Activated CD8-positive, alpha-beta T cell treated with anti-CD3 and anti-CD28 coated beads, Interleukin-2, amount 10 ng/mL, durations not matched to agents 7 days and 5 days (primary cell): Measurements from ENCODE around the gene CFAP52. TPM values are rescaled to one million over a fixed set of nuclear protein-coding genes. Genes with fewer than 3 reads are reported as not detected.
"Not testable (repeated sequence)": the region's sequence is repeated elsewhere in the genome, so short reads cannot be mapped to it uniquely, and the experiment has no call there.

Experiments
- ATAC-seq: fragments of 150-1000 bp; cut with Tn5 transposase; one replicate; pipeline ENCODE4 v1.10.0; 2021; ENCODE audit warnings: moderate library complexity
- CTCF ChIA-PET: fragments of 350-600 bp; sonication (Branson Sonifier 250); formaldehyde crosslinking; loops from one replicate; lab custom pipeline; 2021; ENCODE audit warnings: antibody characterized with exemption; lab: Charles Lee
- POLR2A ChIA-PET: fragments of 350-600 bp; sonication (Branson Sonifier 250); formaldehyde crosslinking; loops from one replicate; lab custom pipeline; 2021; ENCODE audit warnings: antibody characterized with exemption; lab: Charles Lee
- DNase-seq: peaks from one replicate; pipeline ENCODE4 v3.0.0-alpha.2; 2020
- H3K27ac Mint-ChIP-seq: one replicate; pipeline ENCODE4 v1.8.0; 2021; ENCODE audit warnings: mild to moderate bottlenecking, mixed read lengths
- H3K27me3 Mint-ChIP-seq: one replicate; pipeline ENCODE4 v1.8.0; 2021; ENCODE audit warnings: low read depth, mixed read lengths
- H3K36me3 Mint-ChIP-seq: one replicate; pipeline ENCODE4 v1.8.0; 2021; ENCODE audit warnings: low read depth, mixed read lengths
- H3K4me1 Mint-ChIP-seq: one replicate; pipeline ENCODE4 v1.8.0; 2021; ENCODE audit warnings: low read depth, mixed read lengths
- H3K4me3 Mint-ChIP-seq: one replicate; pipeline ENCODE4 v1.8.0; 2021; ENCODE audit warnings: mild to moderate bottlenecking, mixed read lengths
- H3K9me3 Mint-ChIP-seq: one replicate; pipeline ENCODE4 v1.8.0; 2022; ENCODE audit warnings: mixed read lengths; ENCODE audit not compliant: insufficient read depth
- total RNA-seq, 2 experiments: library from RNA; stranded (reverse); gene quantifications; one replicate each; pipeline ENCODE4 v1.2.3, GENCODE V29; 2021

The CFAP52 gene
- total RNA-seq, 2 experiments from 2014 or later, result not detected

- ChIA-PET POLR2A (no interaction called here), CTCF (no interaction called here)
- Mint-ChIP-seq H3K4me1 (no peaks in the 10 kb centered on the region), H3K9me3 (no peaks in the 10 kb centered on the region), H3K27ac (no peak overlapping the region), H3K4me3 (no peak overlapping the region), H3K36me3 (no peaks in the 10 kb centered on the region), H3K27me3 (no peaks in the 10 kb centered on the region)
- no peak for DNase-seq
- ATAC-seq, result no peak
Observed at GRCh38 chr17:9658593-9659211, 82.3 kb downstream of the CFAP52 start.

- Mint-ChIP-seq H3K27ac (no peak overlapping the region), H3K9me3 (no peaks in the 10 kb centered on the region), H3K27me3 (no peaks in the 10 kb centered on the region), H3K4me3 (no peak overlapping the region), H3K4me1 (peaks cover 6% of the 10 kb centered on the region), H3K36me3 (no peaks in the 10 kb centered on the region)
- no peak for ATAC-seq
- POLR2A ChIA-PET, result no interaction called here
- DNase-seq, result no peak
- CTCF ChIA-PET, result no interaction called here
Observed at GRCh38 chr17:9661027-9661426, 84.6 kb downstream of the CFAP52 start.

- H3K27me3 Mint-ChIP-seq, H3K27ac Mint-ChIP-seq, CTCF ChIA-PET, DNase-seq, ATAC-seq, H3K36me3 Mint-ChIP-seq, H3K9me3 Mint-ChIP-seq, POLR2A ChIA-PET, H3K4me3 Mint-ChIP-seq: not testable (repeated sequence)
- H3K4me1 Mint-ChIP-seq, result peaks cover 23% of the 10 kb centered on the region
Observed at GRCh38 chr17:9663511-9663910, 87.1 kb downstream of the CFAP52 start.

GRCh38 chr17:9666461-9667050 lies 90.1 kb downstream of the CFAP52 start:
- H3K4me3 Mint-ChIP-seq, result no peak overlapping the region
- H3K9me3 Mint-ChIP-seq, result no peaks in the 10 kb centered on the region
- peaks cover 14% of the 10 kb centered on the region for H3K27me3 Mint-ChIP-seq
- DNase-seq (peak; percentile 52), ATAC-seq (peak; percentile 79)
- peak overlapping the region; percentile 47 for H3K27ac Mint-ChIP-seq
- ChIA-PET CTCF (interaction anchor here (1.5 kb wide), 1 partner anchor 90 kb away, joined by 5 read pairs; the partner anchor contains the start of gene CFAP52), POLR2A (no interaction called here)
- no peaks in the 10 kb centered on the region for H3K36me3 Mint-ChIP-seq
- peaks cover 29% of the 10 kb centered on the region for H3K4me1 Mint-ChIP-seq

GRCh38 chr17:9668517-9668916 lies 92.1 kb downstream of the CFAP52 start:
- no peaks in the 10 kb centered on the region for H3K36me3 Mint-ChIP-seq
- ChIA-PET CTCF (no interaction called here), POLR2A (no interaction called here)
- H3K27ac Mint-ChIP-seq, result no peak overlapping the region
- peaks cover 29% of the 10 kb centered on the region for H3K4me1 Mint-ChIP-seq
- no peak for DNase-seq
- no peak for ATAC-seq
- H3K9me3 Mint-ChIP-seq, result no peaks in the 10 kb centered on the region
- H3K4me3 Mint-ChIP-seq, result no peak overlapping the region
- peaks cover 14% of the 10 kb centered on the region for H3K27me3 Mint-ChIP-seq

- DNase-seq (no peak), ATAC-seq (no peak)
- H3K27ac Mint-ChIP-seq, result no peak overlapping the region
- ChIA-PET CTCF (no interaction called here), POLR2A (no interaction called here)
- H3K4me1 Mint-ChIP-seq, result peaks cover 29% of the 10 kb centered on the region
- no peaks in the 10 kb centered on the region for H3K9me3 Mint-ChIP-seq
- H3K4me3 Mint-ChIP-seq, result no peak overlapping the region
- no peaks in the 10 kb centered on the region for H3K36me3 Mint-ChIP-seq
- H3K27me3 Mint-ChIP-seq, result peaks cover 17% of the 10 kb centered on the region
Observed at GRCh38 chr17:9669551-9670008, 93.1 kb downstream of the CFAP52 start.

GRCh38 chr17:9670596-9670995 lies 94.2 kb downstream of the CFAP52 start:
- peaks cover 27% of the 10 kb centered on the region for H3K4me1 Mint-ChIP-seq
- H3K27me3 Mint-ChIP-seq, result peaks cover 20% of the 10 kb centered on the region
- ChIA-PET POLR2A (no interaction called here), CTCF (no interaction called here)
- no peak overlapping the region for H3K4me3 Mint-ChIP-seq
- no peak for ATAC-seq
- no peaks in the 10 kb centered on the region for H3K9me3 Mint-ChIP-seq
- H3K36me3 Mint-ChIP-seq, result no peaks in the 10 kb centered on the region
- H3K27ac Mint-ChIP-seq, result no peak overlapping the region
- no peak for DNase-seq

- no peak overlapping the region for H3K4me3 Mint-ChIP-seq
- H3K27ac Mint-ChIP-seq, result no peak overlapping the region
- H3K4me1 Mint-ChIP-seq, result peaks cover 18% of the 10 kb centered on the region
- CTCF ChIA-PET, result no interaction called here
- H3K27me3 Mint-ChIP-seq, result peaks cover 20% of the 10 kb centered on the region
- H3K9me3 Mint-ChIP-seq, result no peaks in the 10 kb centered on the region
- H3K36me3 Mint-ChIP-seq, result no peaks in the 10 kb centered on the region
- no peak for DNase-seq
- no peak for ATAC-seq
- POLR2A ChIA-PET, result no interaction called here
Observed at GRCh38 chr17:9671559-9671958, 95.1 kb downstream of the CFAP52 start.

- CTCF ChIA-PET, result no interaction called here
- no peaks in the 10 kb centered on the region for H3K36me3 Mint-ChIP-seq
- H3K9me3 Mint-ChIP-seq, result no peaks in the 10 kb centered on the region
- no peak overlapping the region for H3K27ac Mint-ChIP-seq
- POLR2A ChIA-PET, result no interaction called here
- DNase-seq (no peak), ATAC-seq (no peak)
- H3K4me3 Mint-ChIP-seq, result no peak overlapping the region
- H3K27me3 Mint-ChIP-seq, result peaks cover 20% of the 10 kb centered on the region
- peaks cover 12% of the 10 kb centered on the region for H3K4me1 Mint-ChIP-seq
Observed at GRCh38 chr17:9672266-9672665, 95.8 kb downstream of the CFAP52 start.

GRCh38 chr17:9672691-9673090 lies 96.2 kb downstream of the CFAP52 start:
- Mint-ChIP-seq H3K4me1 (peaks cover 12% of the 10 kb centered on the region), H3K9me3 (no peaks in the 10 kb centered on the region), H3K27ac (no peak overlapping the region), H3K4me3 (no peak overlapping the region), H3K27me3 (peaks cover 20% of the 10 kb centered on the region), H3K36me3 (no peaks in the 10 kb centered on the region)
- ChIA-PET POLR2A (no interaction called here), CTCF (no interaction called here)
- ATAC-seq, result no peak
- DNase-seq, result no peak

- ChIA-PET POLR2A (no interaction called here), CTCF (interaction anchor here (3.7 kb wide), 1 partner anchor 99 kb away, joined by 25 read pairs; the partner anchor contains the start of genes CFAP52 and STX8)
- no peaks in the 10 kb centered on the region for H3K4me1 Mint-ChIP-seq
- H3K4me3 Mint-ChIP-seq, result no peak overlapping the region
- no peak overlapping the region for H3K27ac Mint-ChIP-seq
- H3K27me3 Mint-ChIP-seq, result peaks cover 9% of the 10 kb centered on the region
- DNase-seq, result no peak
- no peak for ATAC-seq
- H3K9me3 Mint-ChIP-seq, result peaks cover 13% of the 10 kb centered on the region
- peaks cover 4% of the 10 kb centered on the region for H3K36me3 Mint-ChIP-seq
Observed at GRCh38 chr17:9676084-9676483, 99.6 kb downstream of the CFAP52 start.

GRCh38 chr17:9676820-9677310 lies 100.4 kb downstream of the CFAP52 start:
- CTCF ChIA-PET, result interaction anchor here (0.7 to 3.7 kb wide), 2 partner anchors 99 to 100 kb away, joined by 3 to 25 read pairs; partner anchors contain the start of genes CFAP52 and STX8
- no peak overlapping the region for H3K27ac Mint-ChIP-seq
- DNase-seq, result no peak

More at GRCh38 chr17:9676820-9677310, 100.4 kb downstream of the CFAP52 start:
- Mint-ChIP-seq H3K9me3 (peaks cover 13% of the 10 kb centered on the region), H3K4me3 (no peak overlapping the region), H3K27me3 (peaks cover 6% of the 10 kb centered on the region), H3K4me1 (no peaks in the 10 kb centered on the region), H3K36me3 (peaks cover 4% of the 10 kb centered on the region)
- POLR2A ChIA-PET, result no interaction called here
- ATAC-seq, result no peak
